H9 (cell line): ENCODE data around the gene ADGRF1. TPM values are rescaled to one million over a fixed set of nuclear protein-coding genes. Genes with fewer than 3 reads are reported as not detected.

Experiments used
- DNase-seq: peaks from one replicate; pipeline ENCODE4 v3.0.0-alpha.2; 2017
- H2AFZ ChIP-seq: one replicate; pipeline ENCODE4 v1.6.1; 2013; ENCODE audit warnings: mild to moderate bottlenecking, low read length, control low read depth, moderate library complexity
- H2AK5ac ChIP-seq: 2 replicates; pipeline ENCODE4 v1.6.1; 2013; ENCODE audit warnings: low read length, control low read depth, mixed read lengths; ENCODE audit not compliant: insufficient read length
- H2BK120ac ChIP-seq: one replicate; pipeline ENCODE4 v1.6.1; 2013; ENCODE audit warnings: low read depth, mild to moderate bottlenecking, low read length, control low read depth, inconsistent platforms; ENCODE audit not compliant: poor library complexity, severe bottlenecking
- H2BK12ac ChIP-seq: 2 replicates; pipeline ENCODE4 v1.6.1; 2013; ENCODE audit warnings: low read length, control low read depth, mixed read lengths, low read depth; ENCODE audit not compliant: insufficient read length
- H2BK15ac ChIP-seq: 2 replicates; pipeline ENCODE4 v1.6.1; 2013; ENCODE audit warnings: low read depth, low read length, control low read depth
- H2BK20ac ChIP-seq: one replicate; pipeline ENCODE4 v1.6.1; 2013; ENCODE audit warnings: low read depth, mild to moderate bottlenecking, low read length, control low read depth, inconsistent platforms; ENCODE audit not compliant: poor library complexity, severe bottlenecking
- H2BK5ac ChIP-seq: 2 replicates; pipeline ENCODE4 v1.6.1; 2013; ENCODE audit warnings: low read length, control low read depth, mixed read lengths; ENCODE audit not compliant: insufficient read length
- H3K14ac ChIP-seq: 2 replicates; pipeline ENCODE4 v1.6.1; 2013; ENCODE audit warnings: low read length, control low read depth; ENCODE audit not compliant: insufficient read depth
- H3K18ac ChIP-seq: 2 replicates; pipeline ENCODE4 v1.6.1; 2013; ENCODE audit warnings: low read depth, mild to moderate bottlenecking, mixed read lengths, low read length, control low read depth; ENCODE audit not compliant: insufficient read length
- H3K23ac ChIP-seq: 2 replicates; pipeline ENCODE4 v1.6.1; 2013; ENCODE audit warnings: low read length, control low read depth, mixed read lengths, low read depth; ENCODE audit not compliant: insufficient read length
- H3K23me2 ChIP-seq: 2 replicates; pipeline ENCODE4 v1.6.1; 2013; ENCODE audit warnings: low read depth, mild to moderate bottlenecking, mixed read lengths, low read length, control low read depth; ENCODE audit not compliant: insufficient read length, poor library complexity, severe bottlenecking
- H3K27ac ChIP-seq: 2 replicates; pipeline ENCODE4 v1.5.1; 2013; ENCODE audit warnings: low read length, control low read depth, mixed read lengths, low read depth; ENCODE audit not compliant: insufficient read length
- H3K27me3 ChIP-seq: 2 replicates; pipeline ENCODE4 v1.6.1; 2013; ENCODE audit warnings: low read length, control low read depth, inconsistent platforms; ENCODE audit not compliant: insufficient read depth
- H3K4ac ChIP-seq: 2 replicates; pipeline ENCODE4 v1.6.1; 2013; ENCODE audit warnings: low read depth, mild to moderate bottlenecking, control low read depth, inconsistent platforms, low read length, moderate library complexity
- H3K4me1 ChIP-seq: 2 replicates; pipeline ENCODE4 v1.6.1; 2013; ENCODE audit warnings: low read length, control low read depth, inconsistent platforms; ENCODE audit not compliant: insufficient read depth
- H3K4me2 ChIP-seq: 2 replicates; pipeline ENCODE4 v1.6.1; 2013; ENCODE audit warnings: low read length, control low read depth, mixed read lengths; ENCODE audit not compliant: insufficient read length, insufficient read depth
- H3K56ac ChIP-seq: 2 replicates; pipeline ENCODE4 v1.6.1; 2013; ENCODE audit warnings: low read depth, mild to moderate bottlenecking, mixed read lengths, low read length, control low read depth; ENCODE audit not compliant: insufficient read length
- H3K79me1 ChIP-seq: 2 replicates; pipeline ENCODE4 v1.6.1; 2013; ENCODE audit warnings: low read depth, mild to moderate bottlenecking, moderate library complexity, low read length, control low read depth, inconsistent platforms; ENCODE audit not compliant: insufficient read depth, poor library complexity, severe bottlenecking
- H3K79me2 ChIP-seq: 2 replicates; pipeline ENCODE4 v1.6.1; 2013; ENCODE audit warnings: low read length, control low read depth, inconsistent platforms; ENCODE audit not compliant: insufficient read depth
- H3K9ac ChIP-seq: 2 replicates; pipeline ENCODE4 v1.6.1; 2013; ENCODE audit warnings: low read length, control low read depth, mixed read lengths; ENCODE audit not compliant: insufficient read length; ENCODE audit errors: extremely low read depth
- H3K9me3 ChIP-seq: one replicate; pipeline ENCODE4 v1.6.1; 2013; ENCODE audit warnings: low read depth, low read length, inconsistent platforms; ENCODE audit not compliant: control insufficient read depth
- H3T11ph ChIP-seq: one replicate; pipeline ENCODE4 v1.6.1; 2013; ENCODE audit warnings: mild to moderate bottlenecking, low read length, control low read depth, inconsistent platforms
- H4K20me1 ChIP-seq: one replicate; pipeline ENCODE4 v1.6.1; 2013; ENCODE audit not compliant: control insufficient read depth, insufficient read length, insufficient read depth
- H4K5ac ChIP-seq: 2 replicates; pipeline ENCODE4 v1.6.1; 2013; ENCODE audit warnings: low read depth, mild to moderate bottlenecking, mixed read lengths, low read length, control low read depth; ENCODE audit not compliant: insufficient read length
- H4K8ac ChIP-seq: replicated peaks from 2 replicates; pipeline ENCODE4 v1.6.1; 2013; ENCODE audit warnings: low read length, control low read depth, mixed read lengths, low read depth; ENCODE audit not compliant: insufficient read length
- H4K91ac ChIP-seq: 2 replicates; pipeline ENCODE4 v1.6.1; 2013; ENCODE audit warnings: low read depth, mild to moderate bottlenecking, moderate library complexity, mixed read lengths, low read length, control low read depth; ENCODE audit not compliant: insufficient read length
- H3K27ac Mint-ChIP-seq, 3 experiments: 2 replicates in 2 of 3; 3 replicates in 1 of 3; pipeline ENCODE4 v1.8.0; 2020 to 2021; ENCODE audit warnings: mixed read lengths in 3 of 3, mild to moderate bottlenecking in 1 of 3, moderate library complexity in 1 of 3
- H3K27me3 Mint-ChIP-seq: 2 replicates; pipeline ENCODE4 v1.8.0; 2021; ENCODE audit warnings: low read depth, mild to moderate bottlenecking, moderate library complexity, mixed read lengths
- H3K36me3 Mint-ChIP-seq, 3 experiments: 2 replicates in 2 of 3; 3 replicates in 1 of 3; pipeline ENCODE4 v1.8.0; 2020 to 2021; ENCODE audit warnings: low read depth in 3 of 3, mixed read lengths in 3 of 3; ENCODE audit not compliant: insufficient read depth in 1 of 3
- H3K4me1 Mint-ChIP-seq, 2 experiments: 2 replicates each; pipeline ENCODE4 v1.8.0; 2020; ENCODE audit warnings: mixed read lengths in 2 of 2
- H3K4me3 Mint-ChIP-seq, 2 experiments: 2 replicates in 1 of 2; 3 replicates in 1 of 2; pipeline ENCODE4 v1.8.0; 2020 to 2021; ENCODE audit warnings: mild to moderate bottlenecking in 2 of 2, mixed read lengths in 2 of 2, moderate library complexity in 1 of 2
- H3K9me3 Mint-ChIP-seq, 2 experiments: 2 replicates in 1 of 2; 3 replicates in 1 of 2; pipeline ENCODE4 v1.8.0; 2020; ENCODE audit warnings: mild to moderate bottlenecking in 2 of 2, mixed read lengths in 2 of 2, moderate library complexity in 1 of 2
- whole genome bisulfite sequencing: extraction: QIAGEN DNeasy Blood & Tissue Kit; methylation state at CpG from one replicate; pipeline ENCODE4 v1.1.7; 2013; ENCODE audit warnings: missing lambda C conversion rate, low lambda C conversion rate, mixed read lengths; ENCODE audit not compliant: insufficient read length; ENCODE audit errors: extremely low coverage; 5-methylcytosine and 5-hydroxymethylcytosine counted together
- total RNA-seq: library from RNA; stranded (reverse); gene quantifications from 2 replicates; pipeline ENCODE4 v1.2.1, GENCODE V29; 2021
- TF ChIP-seq, protein P1 (sequence below): fragments of 200-600 bp; sonication (generic); conservative IDR thresholded peaks from 3 replicates; pipeline ENCODE4 v1.8.0; 2021; ENCODE audit warnings: antibody characterized with exemption, mild to moderate bottlenecking

ADGRF1 gene
- total RNA-seq, 1 experiment from 2014 or later = not detected

DNA sequence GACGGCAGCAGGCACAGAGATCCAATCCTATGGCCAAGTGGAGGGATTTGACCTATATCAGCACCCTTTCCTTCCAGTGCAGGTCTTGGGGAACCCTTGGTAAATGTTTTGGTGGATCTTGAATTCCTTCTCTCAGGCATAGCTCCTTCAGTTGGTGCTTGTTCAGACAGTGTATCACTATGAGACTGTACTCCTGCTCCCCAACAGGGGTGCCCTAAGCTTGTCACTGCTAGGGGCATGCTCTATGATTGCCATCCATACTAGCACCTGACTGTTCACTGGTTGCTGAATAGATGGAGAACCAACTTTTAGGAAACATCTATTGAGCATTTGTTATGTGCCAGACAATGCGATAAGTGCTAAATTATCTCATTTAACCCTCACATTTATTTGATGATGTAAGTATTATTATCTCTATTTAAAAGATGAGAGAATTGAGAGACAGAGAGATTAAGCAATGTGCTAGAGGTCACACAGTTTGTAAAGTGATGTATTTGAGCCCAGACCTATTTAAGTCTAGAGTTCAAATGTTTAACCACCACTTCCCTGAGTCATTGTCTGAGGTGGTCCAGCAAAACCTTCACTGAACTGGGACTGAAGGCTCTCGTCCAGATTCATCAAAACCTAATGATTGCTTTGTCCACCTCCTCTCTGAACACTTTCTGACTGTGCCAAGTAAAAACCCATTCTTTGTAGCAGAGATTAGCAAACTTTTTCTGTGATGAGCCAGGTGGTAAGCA is 34.3 kb downstream of the ADGRF1 start:
- H3K4me1 ChIP-seq = no peaks in the 10 kb centered on the region
- WGBS = no CpG with 5 or more reads among the region's 3 CpGs
- H3T11ph ChIP-seq = no peak overlapping the region
- H3K4me2 ChIP-seq = no peak overlapping the region
- H3K4ac ChIP-seq = no peak overlapping the region
- no peaks in the 10 kb centered on the region for H3K79me1 ChIP-seq
- H3K27ac Mint-ChIP-seq = no peak overlapping the region
- no peak overlapping the region for H3K4me3 Mint-ChIP-seq
- no peaks in the 10 kb centered on the region; a peak in 1 of 4 replicates for H3K4me1 Mint-ChIP-seq
- H3K18ac ChIP-seq = no peak overlapping the region
- H3K9ac ChIP-seq = no peak overlapping the region
- H3K9me3 ChIP-seq = no peaks in the 10 kb centered on the region
- no peaks in the 10 kb centered on the region for H3K27me3 ChIP-seq
- no peaks in the 10 kb centered on the region for H4K20me1 ChIP-seq
- H4K5ac ChIP-seq = no peak overlapping the region
- H3K27me3 Mint-ChIP-seq = 0 out of 2 replicates have a peak, but pooled peaks cover 2% of the 10 kb centered on the region
- no peak overlapping the region for H2AK5ac ChIP-seq
- no peak overlapping the region for H2BK5ac ChIP-seq
- H2BK120ac ChIP-seq = no peak overlapping the region
- H2AFZ ChIP-seq = no peak overlapping the region
- H3K56ac ChIP-seq = no peak overlapping the region
- TF ChIP-seq, protein P1, sequence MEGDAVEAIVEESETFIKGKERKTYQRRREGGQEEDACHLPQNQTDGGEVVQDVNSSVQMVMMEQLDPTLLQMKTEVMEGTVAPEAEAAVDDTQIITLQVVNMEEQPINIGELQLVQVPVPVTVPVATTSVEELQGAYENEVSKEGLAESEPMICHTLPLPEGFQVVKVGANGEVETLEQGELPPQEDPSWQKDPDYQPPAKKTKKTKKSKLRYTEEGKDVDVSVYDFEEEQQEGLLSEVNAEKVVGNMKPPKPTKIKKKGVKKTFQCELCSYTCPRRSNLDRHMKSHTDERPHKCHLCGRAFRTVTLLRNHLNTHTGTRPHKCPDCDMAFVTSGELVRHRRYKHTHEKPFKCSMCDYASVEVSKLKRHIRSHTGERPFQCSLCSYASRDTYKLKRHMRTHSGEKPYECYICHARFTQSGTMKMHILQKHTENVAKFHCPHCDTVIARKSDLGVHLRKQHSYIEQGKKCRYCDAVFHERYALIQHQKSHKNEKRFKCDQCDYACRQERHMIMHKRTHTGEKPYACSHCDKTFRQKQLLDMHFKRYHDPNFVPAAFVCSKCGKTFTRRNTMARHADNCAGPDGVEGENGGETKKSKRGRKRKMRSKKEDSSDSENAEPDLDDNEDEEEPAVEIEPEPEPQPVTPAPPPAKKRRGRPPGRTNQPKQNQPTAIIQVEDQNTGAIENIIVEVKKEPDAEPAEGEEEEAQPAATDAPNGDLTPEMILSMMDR = no peak
- no peaks in the 10 kb centered on the region for H3K79me2 ChIP-seq
- no peak overlapping the region for H3K23ac ChIP-seq
- no peak overlapping the region for H2BK12ac ChIP-seq
- no peak overlapping the region for H2BK20ac ChIP-seq
- H4K8ac ChIP-seq = no peak overlapping the region
- no peaks in the 10 kb centered on the region for H3K36me3 Mint-ChIP-seq
- DNase-seq = no peak
- peak overlapping the region; percentile 49 for H4K91ac ChIP-seq
- H2BK15ac ChIP-seq = no peak overlapping the region
- H3K23me2 ChIP-seq = no peaks in the 10 kb centered on the region
- H3K14ac ChIP-seq = no peak overlapping the region
- H3K27ac ChIP-seq = no peak overlapping the region
- no peaks in the 10 kb centered on the region for H3K9me3 Mint-ChIP-seq
